ENCODE data around the gene CAMTA1.

DNA sequence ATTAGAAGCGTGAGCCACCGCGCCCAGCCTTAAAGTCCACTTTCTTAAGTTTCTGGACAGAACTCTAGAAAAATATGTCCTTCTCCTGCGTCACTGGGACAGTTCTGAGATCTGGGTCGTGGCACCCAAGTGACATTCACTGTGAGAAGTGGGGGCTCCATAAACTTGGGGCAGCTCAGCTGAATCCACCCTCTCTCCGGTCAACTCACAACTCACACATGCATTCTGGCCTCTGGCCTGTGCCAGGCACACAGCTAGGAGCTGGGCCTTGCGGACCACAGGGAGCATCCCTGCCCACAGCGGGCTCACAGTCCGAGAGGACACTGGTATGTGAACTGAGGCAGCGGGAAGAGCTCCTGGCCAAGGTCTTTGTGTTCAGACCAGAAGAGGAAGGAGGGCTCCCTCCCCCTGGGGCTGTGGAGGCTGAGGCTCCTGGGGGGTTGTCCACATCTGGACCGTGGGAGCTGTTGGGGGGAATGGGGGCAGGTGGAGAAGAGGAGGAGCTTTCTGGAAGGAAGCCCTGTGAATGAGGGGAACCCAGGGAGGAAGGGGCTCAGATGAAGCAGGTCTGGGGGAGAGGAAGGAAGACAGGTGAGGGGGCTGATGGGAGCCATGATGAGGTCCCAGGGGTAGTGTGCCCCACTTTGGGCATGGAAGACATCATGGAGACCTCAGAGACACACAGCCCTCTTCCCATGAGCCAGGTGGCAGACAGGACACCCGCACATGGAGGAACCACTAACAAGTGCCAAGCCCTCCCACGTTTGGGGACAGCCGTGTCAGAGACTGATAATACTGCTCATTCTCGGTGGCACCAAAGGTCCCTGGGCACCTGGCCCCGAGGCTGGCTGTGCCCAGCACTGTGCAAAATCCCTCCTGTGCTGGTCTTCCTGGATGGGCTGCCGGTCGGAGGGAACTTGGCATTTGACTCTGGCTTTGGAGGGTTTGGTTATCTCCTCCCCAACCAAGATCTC lies 794.9 kb downstream of the CAMTA1 start:
- TF ChIP-seq, protein P1, sequence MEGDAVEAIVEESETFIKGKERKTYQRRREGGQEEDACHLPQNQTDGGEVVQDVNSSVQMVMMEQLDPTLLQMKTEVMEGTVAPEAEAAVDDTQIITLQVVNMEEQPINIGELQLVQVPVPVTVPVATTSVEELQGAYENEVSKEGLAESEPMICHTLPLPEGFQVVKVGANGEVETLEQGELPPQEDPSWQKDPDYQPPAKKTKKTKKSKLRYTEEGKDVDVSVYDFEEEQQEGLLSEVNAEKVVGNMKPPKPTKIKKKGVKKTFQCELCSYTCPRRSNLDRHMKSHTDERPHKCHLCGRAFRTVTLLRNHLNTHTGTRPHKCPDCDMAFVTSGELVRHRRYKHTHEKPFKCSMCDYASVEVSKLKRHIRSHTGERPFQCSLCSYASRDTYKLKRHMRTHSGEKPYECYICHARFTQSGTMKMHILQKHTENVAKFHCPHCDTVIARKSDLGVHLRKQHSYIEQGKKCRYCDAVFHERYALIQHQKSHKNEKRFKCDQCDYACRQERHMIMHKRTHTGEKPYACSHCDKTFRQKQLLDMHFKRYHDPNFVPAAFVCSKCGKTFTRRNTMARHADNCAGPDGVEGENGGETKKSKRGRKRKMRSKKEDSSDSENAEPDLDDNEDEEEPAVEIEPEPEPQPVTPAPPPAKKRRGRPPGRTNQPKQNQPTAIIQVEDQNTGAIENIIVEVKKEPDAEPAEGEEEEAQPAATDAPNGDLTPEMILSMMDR (IDR thresholded peaks at IDR 0.05; ENCODE audit: insufficient read depth, low read length, poor library complexity, severe bottlenecking): no peak
- no peak for TF ChIP-seq EZH2phosphoT487 (conservative IDR thresholded peaks at IDR 0.05; ENCODE audit: low read length)

Measured in SU-DHL-6 (cell line).